Measurements from ENCODE around the gene GPC6.

Gene GPC6

GRCh38 chr13:94093652-94094315 lies 867.2 kb downstream of the GPC6 start:
- Histone ChIP-seq H3K27ac (ENCODE audit: low read length) (no peak overlapping the region), H3K36me3 (ENCODE audit: control insufficient read depth, insufficient read depth, low read length) (no peaks in the 10 kb centered on the region), H3K27me3 (ENCODE audit: control insufficient read depth, insufficient read depth, low read length) (no peaks in the 10 kb centered on the region), H3K4me1 (ENCODE audit: control insufficient read depth, insufficient read depth, low read length) (no peaks in the 10 kb centered on the region), H3K9me3 (ENCODE audit: control insufficient read depth, insufficient read depth, low read length) (no peaks in the 10 kb centered on the region), H3K4me3 (ENCODE audit: low read length) (no peak overlapping the region)
- no peak for DNase-seq (ENCODE audit: low read depth, low spot score)
- WGBS (ENCODE audit: insufficient coverage, insufficient read length) = no CpG with 5 or more reads among the region's 2 CpGs

GRCh38 chr13:94109715-94110374 lies 883.2 kb downstream of the GPC6 start:
- Histone ChIP-seq H3K9me3 (ENCODE audit: control insufficient read depth, insufficient read depth, low read length) (no peaks in the 10 kb centered on the region), H3K36me3 (ENCODE audit: control insufficient read depth, insufficient read depth, low read length) (no peaks in the 10 kb centered on the region), H3K4me3 (ENCODE audit: low read length) (no peak overlapping the region), H3K4me1 (ENCODE audit: control insufficient read depth, insufficient read depth, low read length) (no peaks in the 10 kb centered on the region; the same call in 1 of the 2 replicates), H3K27me3 (ENCODE audit: control insufficient read depth, insufficient read depth, low read length) (no peaks in the 10 kb centered on the region), H3K27ac (ENCODE audit: low read length) (no peak overlapping the region)
- no CpG with 5 or more reads among the region's 2 CpGs for WGBS (ENCODE audit: insufficient coverage, insufficient read length)
- DNase-seq (ENCODE audit: low read depth, low spot score) = no peak

- no peak for DNase-seq (ENCODE audit: low read depth, low spot score)
- Histone ChIP-seq H3K9me3 (ENCODE audit: control insufficient read depth, insufficient read depth, low read length) (no peaks in the 10 kb centered on the region), H3K27ac (ENCODE audit: low read length) (no peak overlapping the region), H3K4me3 (ENCODE audit: low read length) (no peak overlapping the region), H3K4me1 (ENCODE audit: control insufficient read depth, insufficient read depth, low read length) (no peaks in the 10 kb centered on the region; the same call in 1 of the 2 replicates), H3K27me3 (ENCODE audit: control insufficient read depth, insufficient read depth, low read length) (no peaks in the 10 kb centered on the region), H3K36me3 (ENCODE audit: control insufficient read depth, insufficient read depth, low read length) (no peaks in the 10 kb centered on the region)
- no CpG with 5 or more reads among the region's 3 CpGs for WGBS (ENCODE audit: insufficient coverage, insufficient read length)
Observed at GRCh38 chr13:94112227-94112626, 885.6 kb downstream of the GPC6 start.

- no peaks in the 10 kb centered on the region for H3K36me3 ChIP-seq (ENCODE audit: control insufficient read depth, insufficient read depth, low read length)
- H3K4me1 ChIP-seq (ENCODE audit: control insufficient read depth, insufficient read depth, low read length) = no peaks in the 10 kb centered on the region; the same call in 1 of the 2 replicates
- H3K27ac ChIP-seq (ENCODE audit: low read length) = no peak overlapping the region
- no CpG with 5 or more reads among the region's 2 CpGs for WGBS (ENCODE audit: insufficient coverage, insufficient read length)
- no peak overlapping the region for H3K4me3 ChIP-seq (ENCODE audit: low read length)
- no peaks in the 10 kb centered on the region for H3K9me3 ChIP-seq (ENCODE audit: control insufficient read depth, insufficient read depth, low read length)
- no peaks in the 10 kb centered on the region for H3K27me3 ChIP-seq (ENCODE audit: control insufficient read depth, insufficient read depth, low read length)
- no peak for DNase-seq (ENCODE audit: low read depth, low spot score)
Observed at GRCh38 chr13:94112731-94113130, 886.1 kb downstream of the GPC6 start.

GRCh38 chr13:94113245-94113644 lies 886.6 kb downstream of the GPC6 start:
- Histone ChIP-seq H3K9me3 (ENCODE audit: control insufficient read depth, insufficient read depth, low read length) (no peaks in the 10 kb centered on the region), H3K27ac (ENCODE audit: low read length) (no peak overlapping the region), H3K4me3 (ENCODE audit: low read length) (no peak overlapping the region), H3K36me3 (ENCODE audit: control insufficient read depth, insufficient read depth, low read length) (no peaks in the 10 kb centered on the region), H3K4me1 (ENCODE audit: control insufficient read depth, insufficient read depth, low read length) (no peaks in the 10 kb centered on the region; the same call in 1 of the 2 replicates), H3K27me3 (ENCODE audit: control insufficient read depth, insufficient read depth, low read length) (no peaks in the 10 kb centered on the region)
- DNase-seq (ENCODE audit: low read depth, low spot score) = no peak

- Histone ChIP-seq H3K4me1 (ENCODE audit: control insufficient read depth, insufficient read depth, low read length) (no peaks in the 10 kb centered on the region; the same call in 1 of the 2 replicates), H3K36me3 (ENCODE audit: control insufficient read depth, insufficient read depth, low read length) (no peaks in the 10 kb centered on the region), H3K4me3 (ENCODE audit: low read length) (no peak overlapping the region), H3K27ac (ENCODE audit: low read length) (no peak overlapping the region), H3K27me3 (ENCODE audit: control insufficient read depth, insufficient read depth, low read length) (no peaks in the 10 kb centered on the region), H3K9me3 (ENCODE audit: control insufficient read depth, insufficient read depth, low read length) (no peaks in the 10 kb centered on the region)
- no CpG with 5 or more reads among the region's 1 CpG for WGBS (ENCODE audit: insufficient coverage, insufficient read length)
- DNase-seq (ENCODE audit: low read depth, low spot score) = no peak
Observed at GRCh38 chr13:94114166-94114565, 887.6 kb downstream of the GPC6 start.

- no CpG with 5 or more reads among the region's 1 CpG for WGBS (ENCODE audit: insufficient coverage, insufficient read length)
- no peak for DNase-seq (ENCODE audit: low read depth, low spot score)
- H3K4me1 ChIP-seq (ENCODE audit: control insufficient read depth, insufficient read depth, low read length) = no peaks in the 10 kb centered on the region; the same call in 1 of the 2 replicates
- no peaks in the 10 kb centered on the region for H3K36me3 ChIP-seq (ENCODE audit: control insufficient read depth, insufficient read depth, low read length)
- no peaks in the 10 kb centered on the region for H3K27me3 ChIP-seq (ENCODE audit: control insufficient read depth, insufficient read depth, low read length)
- no peaks in the 10 kb centered on the region for H3K9me3 ChIP-seq (ENCODE audit: control insufficient read depth, insufficient read depth, low read length)
- H3K4me3 ChIP-seq (ENCODE audit: low read length) = no peak overlapping the region
- H3K27ac ChIP-seq (ENCODE audit: low read length) = no peak overlapping the region
Observed at GRCh38 chr13:94115054-94115453, 888.4 kb downstream of the GPC6 start.

GRCh38 chr13:94119360-94119936 lies 892.8 kb downstream of the GPC6 start:
- Histone ChIP-seq H3K4me3 (ENCODE audit: low read length) (no peak overlapping the region), H3K27me3 (ENCODE audit: control insufficient read depth, insufficient read depth, low read length) (no peaks in the 10 kb centered on the region), H3K9me3 (ENCODE audit: control insufficient read depth, insufficient read depth, low read length) (no peaks in the 10 kb centered on the region), H3K27ac (ENCODE audit: low read length) (no peak overlapping the region), H3K36me3 (ENCODE audit: control insufficient read depth, insufficient read depth, low read length) (no peaks in the 10 kb centered on the region), H3K4me1 (ENCODE audit: control insufficient read depth, insufficient read depth, low read length) (no peaks in the 10 kb centered on the region)
- DNase-seq (ENCODE audit: low read depth, low spot score) = no peak
- WGBS (ENCODE audit: insufficient coverage, insufficient read length) = no CpG with 5 or more reads among the region's 7 CpGs

- Histone ChIP-seq H3K36me3 (ENCODE audit: control insufficient read depth, insufficient read depth, low read length) (no peaks in the 10 kb centered on the region), H3K9me3 (ENCODE audit: control insufficient read depth, insufficient read depth, low read length) (no peaks in the 10 kb centered on the region), H3K27ac (ENCODE audit: low read length) (no peak overlapping the region), H3K4me3 (ENCODE audit: low read length) (no peak overlapping the region), H3K27me3 (ENCODE audit: control insufficient read depth, insufficient read depth, low read length) (no peaks in the 10 kb centered on the region), H3K4me1 (ENCODE audit: control insufficient read depth, insufficient read depth, low read length) (no peaks in the 10 kb centered on the region)
- DNase-seq (ENCODE audit: low read depth, low spot score) = no peak
- WGBS (ENCODE audit: insufficient coverage, insufficient read length) = no CpG with 5 or more reads among the region's 2 CpGs
Observed at GRCh38 chr13:94120878-94121277, 894.3 kb downstream of the GPC6 start.

GRCh38 chr13:94121686-94122085 lies 895.1 kb downstream of the GPC6 start:
- Histone ChIP-seq H3K27ac (ENCODE audit: low read length) (no peak overlapping the region), H3K27me3 (ENCODE audit: control insufficient read depth, insufficient read depth, low read length) (no peaks in the 10 kb centered on the region), H3K4me1 (ENCODE audit: control insufficient read depth, insufficient read depth, low read length) (no peaks in the 10 kb centered on the region), H3K36me3 (ENCODE audit: control insufficient read depth, insufficient read depth, low read length) (no peaks in the 10 kb centered on the region), H3K4me3 (ENCODE audit: low read length) (no peak overlapping the region), H3K9me3 (ENCODE audit: control insufficient read depth, insufficient read depth, low read length) (no peaks in the 10 kb centered on the region)
- no peak for DNase-seq (ENCODE audit: low read depth, low spot score)
- WGBS (ENCODE audit: insufficient coverage, insufficient read length) = no CpG with 5 or more reads among the region's 1 CpG

Measured in iPS DF 6.9 (cell line).